ENCODE measurements around the gene AKNA. TPM values are rescaled to one million over a fixed set of nuclear protein-coding genes. Genes with fewer than 3 reads are reported as not detected.

AKNA gene
- total RNA-seq, 2 donors from 2014 or later = 7.3 to 11.9 TPM

DNA sequence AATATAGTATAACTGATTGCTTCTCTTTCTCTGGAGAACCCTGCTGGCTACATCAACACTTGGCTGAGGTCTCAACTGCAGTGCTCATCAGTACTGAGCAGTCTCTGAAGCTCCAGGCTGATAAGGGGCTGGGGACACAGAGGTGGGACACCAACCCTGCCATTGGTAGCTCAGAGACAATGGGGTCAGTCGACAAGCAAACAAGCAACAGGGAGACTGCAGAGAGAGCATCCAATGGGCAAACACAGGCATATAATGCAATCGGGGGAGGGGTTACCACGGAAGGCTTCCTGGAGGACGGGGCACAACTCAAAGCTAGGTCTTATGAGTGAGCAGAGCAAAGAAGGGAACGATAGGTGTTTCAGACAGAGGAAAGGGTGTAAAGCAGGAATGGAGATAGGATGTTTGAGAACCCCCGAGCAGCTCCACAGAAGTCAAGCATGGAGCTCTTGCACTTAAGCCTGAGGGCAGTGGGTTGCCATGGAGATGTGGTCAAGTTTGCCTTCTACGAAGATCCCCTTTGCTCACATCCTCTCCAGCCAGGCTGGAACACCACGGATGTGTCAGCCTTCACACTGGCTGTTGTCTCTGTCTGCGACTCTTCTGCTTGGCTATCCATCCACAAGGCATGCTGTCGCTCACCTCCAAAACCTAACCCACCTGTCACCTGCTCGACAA, 21.5 kb upstream of the AKNA start:
- Histone ChIP-seq H3K4me1 (no peaks in the 10 kb centered on the region), H3K9me3 (no peaks in the 10 kb centered on the region), H3K27ac (no peak overlapping the region), H3K27me3 (no peaks in the 10 kb centered on the region), H3K36me3 (replicated peaks in 1 of 2; ENCODE audit: insufficient read depth in 1 of 2, low read depth in 2 of 2) (no peaks in the 10 kb centered on the region), H3K4me3 (no peak overlapping the region)
- 63 to 69% methylated on average over 11 of the region's 11 CpGs for WGBS, 2 donors
- ATAC-seq = no peak
- DNase-seq = peak in 1 of 4 donors; percentile 34
- no peak for TF ChIP-seq POLR2A (IDR thresholded peaks at IDR 0.05)
- TF ChIP-seq, protein P1, sequence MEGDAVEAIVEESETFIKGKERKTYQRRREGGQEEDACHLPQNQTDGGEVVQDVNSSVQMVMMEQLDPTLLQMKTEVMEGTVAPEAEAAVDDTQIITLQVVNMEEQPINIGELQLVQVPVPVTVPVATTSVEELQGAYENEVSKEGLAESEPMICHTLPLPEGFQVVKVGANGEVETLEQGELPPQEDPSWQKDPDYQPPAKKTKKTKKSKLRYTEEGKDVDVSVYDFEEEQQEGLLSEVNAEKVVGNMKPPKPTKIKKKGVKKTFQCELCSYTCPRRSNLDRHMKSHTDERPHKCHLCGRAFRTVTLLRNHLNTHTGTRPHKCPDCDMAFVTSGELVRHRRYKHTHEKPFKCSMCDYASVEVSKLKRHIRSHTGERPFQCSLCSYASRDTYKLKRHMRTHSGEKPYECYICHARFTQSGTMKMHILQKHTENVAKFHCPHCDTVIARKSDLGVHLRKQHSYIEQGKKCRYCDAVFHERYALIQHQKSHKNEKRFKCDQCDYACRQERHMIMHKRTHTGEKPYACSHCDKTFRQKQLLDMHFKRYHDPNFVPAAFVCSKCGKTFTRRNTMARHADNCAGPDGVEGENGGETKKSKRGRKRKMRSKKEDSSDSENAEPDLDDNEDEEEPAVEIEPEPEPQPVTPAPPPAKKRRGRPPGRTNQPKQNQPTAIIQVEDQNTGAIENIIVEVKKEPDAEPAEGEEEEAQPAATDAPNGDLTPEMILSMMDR (IDR thresholded peaks at IDR 0.05) = no peak
- intact Hi-C loops (cut with DNase I) = loop anchor here (10.0 kb wide), 1 partner anchor 246 kb away; the partner anchor contains the start of gene TEX53

DNA sequence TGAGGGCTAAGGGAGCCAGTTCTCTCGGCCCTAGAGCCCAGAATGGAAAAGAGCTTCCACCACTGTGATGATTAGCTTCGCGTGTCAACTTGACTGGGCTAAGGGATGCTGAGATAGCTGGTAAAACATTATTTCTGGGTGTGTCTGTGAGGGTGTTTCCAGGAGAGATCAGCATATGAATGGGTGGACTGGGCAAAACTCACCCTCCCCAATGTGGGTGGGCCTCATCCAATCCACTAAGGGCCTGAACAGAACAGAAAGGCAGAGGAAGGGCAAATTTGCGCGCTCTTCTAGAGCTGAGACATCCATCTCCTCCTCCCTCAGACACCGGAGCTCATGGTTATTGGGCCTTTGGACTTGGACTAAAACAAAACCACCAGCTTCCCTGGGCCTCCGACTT, 20.9 kb upstream of the AKNA start:
- ATAC-seq = no peak
- Histone ChIP-seq H3K4me3 (no peak overlapping the region), H3K9me3 (no peaks in the 10 kb centered on the region), H3K27me3 (no peaks in the 10 kb centered on the region), H3K4me1 (no peaks in the 10 kb centered on the region), H3K36me3 (replicated peaks in 1 of 2; ENCODE audit: insufficient read depth in 1 of 2, low read depth in 2 of 2) (no peaks in the 10 kb centered on the region), H3K27ac (no peak overlapping the region)
- 79 to 89% methylated on average over 7 of the region's 7 CpGs for WGBS, 2 donors
- TF ChIP-seq, protein P1 (IDR thresholded peaks at IDR 0.05) = no peak
- no peak for TF ChIP-seq POLR2A (IDR thresholded peaks at IDR 0.05)
- no peak for DNase-seq
- intact Hi-C loops (cut with DNase I) = loop anchor here (10.0 kb wide), 1 partner anchor 246 kb away; the partner anchor contains the start of gene TEX53

DNA sequence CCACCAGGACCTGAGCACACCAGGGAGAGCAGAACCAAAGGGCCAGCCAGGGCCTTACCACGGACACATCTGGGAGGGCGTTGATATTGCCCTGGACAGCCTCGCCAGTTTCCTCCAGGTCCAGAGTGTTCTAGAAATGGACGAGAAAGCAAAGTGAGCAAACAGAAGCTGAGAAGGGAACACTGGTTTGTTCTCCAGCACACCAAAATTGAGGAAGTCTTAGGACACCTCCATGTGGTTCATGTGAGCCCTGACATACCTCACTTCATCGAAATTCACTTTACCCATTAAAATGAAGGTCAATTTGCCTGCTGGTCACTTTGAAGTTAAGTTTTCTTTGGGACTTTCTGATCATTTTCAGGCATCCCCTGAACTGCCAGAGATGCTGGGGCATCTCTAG, 20.1 kb upstream of the AKNA start:
- Histone ChIP-seq H3K27me3 (no peaks in the 10 kb centered on the region), H3K27ac (no peak overlapping the region), H3K9me3 (no peaks in the 10 kb centered on the region), H3K36me3 (replicated peaks in 1 of 2; ENCODE audit: insufficient read depth in 1 of 2, low read depth in 2 of 2) (no peaks in the 10 kb centered on the region), H3K4me1 (no peaks in the 10 kb centered on the region), H3K4me3 (no peak overlapping the region)
- DNase-seq (no peak), ATAC-seq (no peak)
- TF ChIP-seq, protein P1 (IDR thresholded peaks at IDR 0.05) = no peak
- no peak for TF ChIP-seq POLR2A (IDR thresholded peaks at IDR 0.05)
- intact Hi-C loops (cut with DNase I) = loop anchor here (10.0 kb wide), 1 partner anchor 247 kb away; the partner anchor contains the start of gene TEX53
- 69 to 74% methylated on average over 5 of the region's 5 CpGs for WGBS, 2 donors

DNA sequence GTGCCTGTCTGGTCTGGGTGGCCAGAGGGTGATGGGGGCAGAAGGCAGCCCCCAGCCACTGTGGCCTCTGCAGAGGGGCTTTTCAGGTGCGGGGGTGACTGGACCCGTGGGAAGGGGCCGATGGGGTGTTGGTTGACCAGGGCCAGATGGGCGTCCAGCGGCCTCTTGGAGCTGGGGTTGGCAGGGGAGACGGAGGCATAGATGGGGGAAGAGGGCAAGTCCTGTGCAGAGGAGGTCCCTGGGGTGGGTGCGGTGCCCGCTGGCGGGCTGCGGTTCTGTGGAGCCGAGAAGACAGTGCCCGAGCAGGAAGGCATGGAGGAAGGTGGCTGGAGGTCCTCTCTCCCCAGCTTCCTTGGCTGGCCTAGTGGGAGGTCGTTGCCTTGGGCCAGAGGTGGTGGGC, 18.7 kb upstream of the AKNA start:
- H3K27ac ChIP-seq = no peak overlapping the region
- TF ChIP-seq POLR2A (IDR thresholded peaks at IDR 0.05) = no peak
- TF ChIP-seq, protein P1 (IDR thresholded peaks at IDR 0.05) = no peak
- ATAC-seq = no peak
- no peaks in the 10 kb centered on the region for H3K36me3 ChIP-seq (replicated peaks in 1 of 2; ENCODE audit: insufficient read depth in 1 of 2, low read depth in 2 of 2)
- H3K27me3 ChIP-seq = no peaks in the 10 kb centered on the region
- H3K4me1 ChIP-seq = no peaks in the 10 kb centered on the region
- H3K9me3 ChIP-seq = no peaks in the 10 kb centered on the region
- H3K4me3 ChIP-seq = no peak overlapping the region
- intact Hi-C loops (cut with DNase I) = loop anchor here (10.0 kb wide), 1 partner anchor 248 kb away; the partner anchor contains the start of gene TEX53
- WGBS, 2 donors = 91 to 94% methylated on average over 13 of the region's 13 CpGs
- no peak for DNase-seq
